ENCODE results near the gene CORO2A. TPM values are rescaled to one million over a fixed set of nuclear protein-coding genes. Genes with fewer than 3 reads are reported as not detected.

CORO2A gene
- total and polyA plus RNA-seq, 2 of the 8 experiments (the other 6 are each of a cell fraction or from before 2014, with no cell fraction given), result 13.7 to 27.9 TPM

- Histone ChIP-seq H2BK15ac (ENCODE audit: low read length) (no peak overlapping the region), H3K36me3 (ENCODE audit: control insufficient read depth in 2 of 4, insufficient read depth in 4 of 4, low read length in 3 of 4) (no peaks in the 10 kb centered on the region), H3K27ac (ENCODE audit: low read depth, low read length) (no peak overlapping the region), H4K8ac (ENCODE audit: extremely low read depth, insufficient read depth, low read length) (no peak overlapping the region), H2BK120ac (replicated peaks; ENCODE audit: low read depth, low read length) (no peak overlapping the region), H2AFZ (ENCODE audit: low read length) (no peak overlapping the region), H3K9me3 (ENCODE audit: insufficient read depth in 2 of 2, low read depth in 1 of 2, low read length in 1 of 2) (no peaks in the 10 kb centered on the region), H3K23ac (ENCODE audit: insufficient read length) (no peak overlapping the region), H4K5ac (ENCODE audit: insufficient read length, low read depth, low read length) (no peak overlapping the region), H3K56ac (replicated peaks; ENCODE audit: insufficient read length, low read depth, low read length) (no peak overlapping the region), H3K4ac (replicated peaks; ENCODE audit: insufficient read length, low read depth, low read length) (no peak overlapping the region), H2BK5ac (ENCODE audit: low read depth, low read length) (no peak overlapping the region), H3K4me2 (ENCODE audit: insufficient read depth in 1 of 2, low read depth in 2 of 2, low read length in 2 of 2) (no peak overlapping the region), H4K20me1 (replicated peaks in 1 of 2; ENCODE audit: control insufficient read depth in 1 of 2, insufficient read depth in 2 of 2, low read length in 2 of 2) (peaks cover 0 to 4% of the 10 kb centered on the region in 2 experiments), H3K4me1 (replicated peaks in 1 of 4; ENCODE audit: control insufficient read depth in 3 of 4, insufficient read depth in 4 of 4, low read length in 3 of 4) (peaks cover 0 to 4% (median 2%) of the 10 kb centered on the region in 4 experiments; a peak in 3 of 7 replicates), H3K79me2 (ENCODE audit: control insufficient read depth in 1 of 2, insufficient read depth in 2 of 2, low read length in 2 of 2) (peaks cover 0 to 6% of the 10 kb centered on the region in 2 experiments; a peak in 2 of 4 replicates), H3K14ac (ENCODE audit: insufficient read length) (no peak overlapping the region), H3K9ac (replicated peaks in 1 of 4; ENCODE audit: extremely low read depth in 1 of 4, low read depth in 3 of 4, low read length in 3 of 4) (no peak overlapping the region), H3K27me3 (replicated peaks in 1 of 4; ENCODE audit: control insufficient read depth in 3 of 4, extremely low read depth in 1 of 4, insufficient read depth in 3 of 4, low read length in 3 of 4) (no peaks in the 10 kb centered on the region; a peak in 1 of 7 replicates), H4K91ac (replicated peaks; ENCODE audit: insufficient read length, low read length) (no peak overlapping the region), H3K4me3 (ENCODE audit: extremely low read depth in 1 of 4, insufficient read depth in 2 of 4, low read depth in 3 of 4, low read length in 4 of 4) (no peak overlapping the region), H3K79me1 (ENCODE audit: low read depth, low read length) (no peaks in the 10 kb centered on the region; the same call in none of the 2 replicates), H2BK20ac (ENCODE audit: low read length) (no peak overlapping the region), H3K18ac (ENCODE audit: extremely low read depth, low read length) (no peak overlapping the region), H3K23me2 (ENCODE audit: low read depth, low read length) (no peaks in the 10 kb centered on the region), H2BK12ac (ENCODE audit: low read depth, low read length) (no peak overlapping the region), H2AK5ac (ENCODE audit: low read depth, low read length) (no peak overlapping the region)
- DNase-seq (ENCODE audit: low read depth in 1 of 2, low spot score in 2 of 2), result no peak
- CTCF ChIA-PET (ENCODE audit: partially characterized antibody), result interaction anchor here (0.9 to 1.8 kb wide), 4 partner anchors 13 to 107 kb away, joined by 3 to 6 read pairs (median 6); no protein-coding TSS in a partner anchor
- no peak for FAIRE-seq
- WGBS, 2 experiments (ENCODE audit: extremely low coverage in 1 of 2, insufficient coverage in 1 of 2, insufficient read length in 1 of 2, insufficient replicate concordance in 2 of 2, low coverage in 1 of 2, low lambda C conversion rate in 2 of 2, missing lambda C conversion rate in 1 of 2), result 93% methylated on average over 4 of the region's 6 CpGs; no CpG with 5 or more reads in 1 of the 2 experiments
- POLR2A ChIA-PET (ENCODE audit: partially characterized antibody), result interaction anchor here (1.1 kb wide), 1 partner anchor 19 kb away, joined by 3 read pairs; no protein-coding TSS in a partner anchor
- TF ChIP-seq ATF2 (IDR thresholded peaks at IDR 0.05; ENCODE audit: low read length) (no peak), SIX5 (IDR thresholded peaks at IDR 0.05; ENCODE audit: low read depth, low read length) (no peak), SRF (IDR thresholded peaks at IDR 0.05; ENCODE audit: low read depth, low read length) (no peak), ZNF274 (IDR thresholded peaks at IDR 0.05; ENCODE audit: borderline replicate concordance, extremely low read depth, low read length) (no peak), RNF2 (IDR thresholded peaks at IDR 0.05; ENCODE audit: borderline replicate concordance, low read depth, low read length, missing control alignments, poor library complexity, severe bottlenecking) (no peak), GTF2F1 (IDR thresholded peaks at IDR 0.05; ENCODE audit: borderline replicate concordance, low read depth, low read length) (no peak), ASH2L (IDR thresholded peaks at IDR 0.05; ENCODE audit: low read length) (no peak), MAFK (IDR thresholded peaks at IDR 0.05; ENCODE audit: low read depth, low read length) (no peak), YY1 (IDR thresholded peaks at IDR 0.05; ENCODE audit: low read depth, low read length) (no peak), TAF7 (optimal IDR thresholded peaks at IDR 0.05; ENCODE audit: borderline replicate concordance, low read depth, low read length) (no peak), KDM4A (IDR thresholded peaks at IDR 0.05; ENCODE audit: low read depth, low read length, severe bottlenecking) (no peak), KDM1A (IDR thresholded peaks at IDR 0.05; ENCODE audit: borderline replicate concordance, low read length) (no peak)
Observed at GRCh38 chr9:98180996-98181395, 11.4 kb downstream of the CORO2A start.
